Mesothelial cell of epicardium (in vitro differentiated cells): Measurements from ENCODE around the gene ERCC1. TPM values are rescaled to one million over a fixed set of nuclear protein-coding genes. Genes with fewer than 3 reads are reported as not detected.

ENCODE experiments used
- DNase-seq, 2 experiments: peaks; one replicate each; pipeline ENCODE4 v3.0.0; 2021; ENCODE audit warnings: low spot score in 2 of 2; ENCODE audit not compliant: unreplicated experiment in 2 of 2
- H3K27ac Mint-ChIP-seq: 2 replicates; pipeline ENCODE4 v1.8.0; 2021; ENCODE audit warnings: mixed read lengths
- H3K27me3 Mint-ChIP-seq: 2 replicates; pipeline ENCODE4 v1.8.0; 2021; ENCODE audit warnings: low read depth, mixed read lengths
- H3K36me3 Mint-ChIP-seq: 2 replicates; pipeline ENCODE4 v1.8.0; 2021; ENCODE audit warnings: mixed read lengths
- H3K4me1 Mint-ChIP-seq: 2 replicates; pipeline ENCODE4 v1.8.0; 2021; ENCODE audit warnings: mixed read lengths
- H3K4me3 Mint-ChIP-seq: 2 replicates; pipeline ENCODE4 v1.8.0; 2021; ENCODE audit warnings: mild to moderate bottlenecking, moderate library complexity, mixed read lengths
- H3K9me3 Mint-ChIP-seq: 2 replicates; pipeline ENCODE4 v1.8.0; 2021; ENCODE audit warnings: mixed read lengths
- CTCF ChIP-seq: fragments of 200-600 bp; sonication (generic); IDR thresholded peaks from one replicate; pipeline ENCODE4 v1.5.0; 2021; ENCODE audit warnings: antibody characterized with exemption; ENCODE audit not compliant: unreplicated experiment
- total RNA-seq: library from RNA; stranded (reverse); gene quantifications from 3 replicates; pipeline ENCODE4 v1.2.1, GENCODE V29; 2021

Gene ERCC1
- total RNA-seq, 1 donor from 2014 or later, result 96.4 TPM

- H3K9me3 Mint-ChIP-seq, result no peaks in the 10 kb centered on the region
- no peak overlapping the region for H3K4me3 Mint-ChIP-seq
- no peak for DNase-seq
- no peaks in the 10 kb centered on the region for H3K27me3 Mint-ChIP-seq
- H3K4me1 Mint-ChIP-seq, result peaks cover 12% of the 10 kb centered on the region
- H3K27ac Mint-ChIP-seq, result no peak overlapping the region
- peaks cover 2% of the 10 kb centered on the region for H3K36me3 Mint-ChIP-seq
- no peak for TF ChIP-seq CTCF
These were observed 55.6 kb downstream of the ERCC1 start for GRCh38 chr19:45368127-45368526.

- no peak for DNase-seq
- TF ChIP-seq CTCF, result no peak
- Mint-ChIP-seq H3K4me3 (no peak overlapping the region), H3K27ac (no peak overlapping the region), H3K36me3 (peaks cover 11% of the 10 kb centered on the region), H3K4me1 (peaks cover 4% of the 10 kb centered on the region), H3K9me3 (no peaks in the 10 kb centered on the region), H3K27me3 (no peaks in the 10 kb centered on the region)
These were observed 59.0 kb downstream of the ERCC1 start for GRCh38 chr19:45364696-45365095.

- H3K9me3 Mint-ChIP-seq, result no peaks in the 10 kb centered on the region
- peaks cover 2% of the 10 kb centered on the region for H3K4me1 Mint-ChIP-seq
- peaks cover 14% of the 10 kb centered on the region for H3K36me3 Mint-ChIP-seq
- no peaks in the 10 kb centered on the region for H3K27me3 Mint-ChIP-seq
- no peak for TF ChIP-seq CTCF
- H3K27ac Mint-ChIP-seq, result no peak overlapping the region
- DNase-seq, result no peak
- no peak overlapping the region for H3K4me3 Mint-ChIP-seq
These were observed 59.8 kb downstream of the ERCC1 start for GRCh38 chr19:45363861-45364459.

GRCh38 chr19:45362291-45362690 lies 61.4 kb downstream of the ERCC1 start:
- Mint-ChIP-seq H3K4me3 (no peak overlapping the region), H3K27me3 (no peaks in the 10 kb centered on the region), H3K36me3 (peaks cover 22% of the 10 kb centered on the region), H3K9me3 (no peaks in the 10 kb centered on the region), H3K4me1 (no peaks in the 10 kb centered on the region), H3K27ac (no peak overlapping the region)
- DNase-seq, result no peak
- TF ChIP-seq CTCF, result no peak

- Mint-ChIP-seq H3K4me3 (no peak overlapping the region), H3K36me3 (peaks cover 26% of the 10 kb centered on the region), H3K4me1 (no peaks in the 10 kb centered on the region), H3K9me3 (no peaks in the 10 kb centered on the region), H3K27ac (no peak overlapping the region), H3K27me3 (no peaks in the 10 kb centered on the region)
- no peak for TF ChIP-seq CTCF
- DNase-seq, result no peak
These were observed 62.1 kb downstream of the ERCC1 start for GRCh38 chr19:45361608-45362007.
